OCI-LY3 (cell line): ENCODE data around the gene COG5.

ENCODE experiments used
- H2AFZ ChIP-seq: fragments of 200-600, 300-600 bp; shearing (Covaris generic); 2 replicates; pipeline ENCODE4 v1.6.0; 2014; ENCODE audit warnings: antibody characterized with exemption, low read depth, low read length
- H3K27ac ChIP-seq: fragments of 200-600, 300-600 bp; sonication (generic); 2 replicates; pipeline ENCODE4 v1.5.1; 2014; ENCODE audit warnings: mild to moderate bottlenecking, low read length, moderate library complexity, mixed read lengths
- H3K27me3 ChIP-seq: fragments of 200-600, 300-600 bp; sonication (generic); 2 replicates; pipeline ENCODE4 v1.6.1; 2014; ENCODE audit warnings: low read depth, low read length, mixed read lengths
- H3K36me3 ChIP-seq: fragments of 200-600, 300-600 bp; sonication (generic); replicated peaks from 2 replicates; pipeline ENCODE3; 2014; ENCODE audit warnings: low read depth, low read length, mixed read lengths
- H3K4me1 ChIP-seq: fragments of 300-600, 200-600 bp; sonication (generic); 2 replicates; pipeline ENCODE4 v1.6.1; 2014; ENCODE audit warnings: low read length, mixed read lengths
- H3K4me2 ChIP-seq: fragments of 200-600, 300-600 bp; sonication (generic); 2 replicates; pipeline ENCODE4 v1.6.1; 2014; ENCODE audit warnings: low read length, mixed read lengths
- H3K4me3 ChIP-seq: fragments of 300-600, 200-600 bp; sonication (generic); 2 replicates; pipeline ENCODE4 v1.5.1; 2014; ENCODE audit warnings: antibody characterized with exemption, mild to moderate bottlenecking, low read length, moderate library complexity
- H3K79me2 ChIP-seq: fragments of 300-600, 200-600 bp; shearing (Covaris generic); 2 replicates; pipeline ENCODE4 v1.6.1; 2014; ENCODE audit warnings: mild to moderate bottlenecking, low read length, mixed read lengths
- H3K9ac ChIP-seq: fragments of 300-600, 200-600 bp; shearing (Covaris generic); 2 replicates; pipeline ENCODE4 v1.6.0; 2014; ENCODE audit warnings: mild to moderate bottlenecking, low read length, moderate library complexity
- H3K9me3 ChIP-seq: fragments of 200-600, 300-600 bp; shearing (Covaris generic); 2 replicates; pipeline ENCODE4 v1.6.1; 2014; ENCODE audit warnings: low read length, mixed read lengths; ENCODE audit not compliant: insufficient read depth
- H4K20me1 ChIP-seq: fragments of 200-600, 300-600 bp; sonication (generic); 2 replicates; pipeline ENCODE4 v1.6.1; 2016; ENCODE audit warnings: low read length, mixed read lengths; ENCODE audit not compliant: insufficient read depth
- EZH2phosphoT487 ChIP-seq: fragments of 200-600 bp; shearing (Covaris generic); IDR thresholded peaks from 2 replicates; pipeline ENCODE4 v1.6.1; 2018; ENCODE audit warnings: antibody characterized with exemption, mixed run types, low read depth
- TF ChIP-seq, protein P1 (sequence below): fragments of 200-600, 300-600 bp; sonication (generic); IDR thresholded peaks from 2 replicates; pipeline ENCODE4 v1.5.1; 2014; ENCODE audit warnings: antibody characterized with exemption, low read length, low read depth

Gene COG5

DNA sequence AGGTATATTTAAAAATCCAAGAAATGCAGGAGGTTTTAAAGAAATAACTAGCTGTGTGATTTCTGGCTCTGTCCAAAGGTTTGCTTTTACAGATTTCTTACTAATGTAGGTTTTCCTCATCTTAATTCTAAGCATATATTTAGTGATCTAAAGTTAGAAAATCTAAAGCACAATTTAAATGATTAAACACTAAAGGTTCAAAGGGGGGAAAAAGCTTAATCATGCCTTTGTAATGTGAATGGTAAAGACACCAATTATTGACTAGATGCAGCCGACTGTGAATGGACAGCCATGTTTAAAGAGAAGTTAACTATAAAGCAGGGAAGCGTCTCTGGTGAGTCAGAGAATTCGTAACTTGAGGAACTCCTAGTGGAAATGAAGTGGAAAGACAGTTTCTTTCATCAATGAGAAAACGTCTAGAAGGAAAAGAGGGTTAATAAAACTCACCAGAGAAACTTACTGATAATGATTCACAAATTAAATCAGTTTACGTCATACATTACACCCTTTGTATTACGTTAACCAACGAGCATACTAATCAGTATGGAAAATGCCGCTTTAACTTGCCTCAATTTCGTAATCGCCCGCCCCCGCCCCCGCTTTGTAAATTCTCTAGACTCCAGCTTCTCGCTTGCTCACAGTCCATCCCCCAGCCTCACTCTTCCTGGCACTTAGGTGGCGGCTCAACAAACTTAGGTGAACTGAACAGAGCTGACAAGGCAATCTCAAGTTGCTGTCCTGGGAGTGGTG is 396.1 kb downstream of the COG5 start:
- peak overlapping the region; percentile 80 for H3K4me2 ChIP-seq
- no peaks in the 10 kb centered on the region for H3K9me3 ChIP-seq
- peak overlapping the region; percentile 86 for H3K4me3 ChIP-seq
- H2AFZ ChIP-seq, result peak overlapping the region; percentile 78
- peak overlapping the region; percentile 73 for H3K27ac ChIP-seq
- H4K20me1 ChIP-seq, result peaks cover 13% of the 10 kb centered on the region; the same call in 1 of the 2 replicates
- H3K36me3 ChIP-seq, result peaks cover 5% of the 10 kb centered on the region
- H3K4me1 ChIP-seq, result peaks cover 19% of the 10 kb centered on the region
- H3K9ac ChIP-seq, result peak overlapping the region; percentile 72
- no peaks in the 10 kb centered on the region for H3K27me3 ChIP-seq
- peaks cover 28% of the 10 kb centered on the region for H3K79me2 ChIP-seq
- TF ChIP-seq EZH2phosphoT487, result no peak
- TF ChIP-seq, protein P1, sequence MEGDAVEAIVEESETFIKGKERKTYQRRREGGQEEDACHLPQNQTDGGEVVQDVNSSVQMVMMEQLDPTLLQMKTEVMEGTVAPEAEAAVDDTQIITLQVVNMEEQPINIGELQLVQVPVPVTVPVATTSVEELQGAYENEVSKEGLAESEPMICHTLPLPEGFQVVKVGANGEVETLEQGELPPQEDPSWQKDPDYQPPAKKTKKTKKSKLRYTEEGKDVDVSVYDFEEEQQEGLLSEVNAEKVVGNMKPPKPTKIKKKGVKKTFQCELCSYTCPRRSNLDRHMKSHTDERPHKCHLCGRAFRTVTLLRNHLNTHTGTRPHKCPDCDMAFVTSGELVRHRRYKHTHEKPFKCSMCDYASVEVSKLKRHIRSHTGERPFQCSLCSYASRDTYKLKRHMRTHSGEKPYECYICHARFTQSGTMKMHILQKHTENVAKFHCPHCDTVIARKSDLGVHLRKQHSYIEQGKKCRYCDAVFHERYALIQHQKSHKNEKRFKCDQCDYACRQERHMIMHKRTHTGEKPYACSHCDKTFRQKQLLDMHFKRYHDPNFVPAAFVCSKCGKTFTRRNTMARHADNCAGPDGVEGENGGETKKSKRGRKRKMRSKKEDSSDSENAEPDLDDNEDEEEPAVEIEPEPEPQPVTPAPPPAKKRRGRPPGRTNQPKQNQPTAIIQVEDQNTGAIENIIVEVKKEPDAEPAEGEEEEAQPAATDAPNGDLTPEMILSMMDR, result peak; percentile 16; the same call in 1 of the 2 replicates

DNA sequence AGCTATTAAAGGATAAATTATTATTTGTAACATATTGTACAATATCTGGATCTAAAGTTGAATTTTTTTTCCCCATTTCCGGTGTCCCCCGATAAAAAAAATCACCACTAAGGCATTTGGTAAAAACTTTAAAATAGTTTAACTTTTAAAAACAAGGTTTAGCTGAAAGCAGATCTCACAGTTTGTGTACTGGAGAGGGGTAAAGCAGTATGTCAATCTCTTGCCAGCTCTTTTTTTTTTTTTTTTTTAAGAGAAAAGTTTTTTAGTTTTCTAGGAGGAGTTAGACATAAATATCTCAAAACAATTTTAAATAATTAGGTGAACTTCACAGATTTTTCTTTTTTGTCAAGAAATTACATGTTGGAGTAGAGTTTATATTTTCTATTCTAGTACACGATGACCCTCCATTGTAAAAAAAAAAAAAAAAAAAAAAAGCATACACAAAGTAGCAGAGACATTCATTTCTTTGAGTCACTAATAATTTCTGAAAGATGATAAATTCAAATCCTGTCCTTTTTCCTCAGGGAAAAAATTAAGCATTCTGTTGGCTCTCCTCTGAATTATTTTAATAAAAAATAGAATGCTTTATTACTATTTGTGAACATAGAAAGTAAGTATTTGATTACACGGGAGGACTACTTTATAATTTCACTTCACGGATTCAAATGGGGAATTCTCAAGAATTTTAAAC is 396.8 kb downstream of the COG5 start:
- peak overlapping the region; percentile 80 for H3K4me2 ChIP-seq
- H3K79me2 ChIP-seq, result peaks cover 20% of the 10 kb centered on the region
- H3K27ac ChIP-seq, result peak overlapping the region; percentile 73
- H4K20me1 ChIP-seq, result peaks cover 6% of the 10 kb centered on the region; the same call in 1 of the 2 replicates
- no peaks in the 10 kb centered on the region for H3K9me3 ChIP-seq
- TF ChIP-seq, protein P1, result no peak
- no peak for TF ChIP-seq EZH2phosphoT487
- peaks cover 5% of the 10 kb centered on the region for H3K36me3 ChIP-seq
- H2AFZ ChIP-seq, result peak overlapping the region; percentile 78
- H3K27me3 ChIP-seq, result no peaks in the 10 kb centered on the region
- peaks cover 11% of the 10 kb centered on the region for H3K4me1 ChIP-seq
- peak overlapping the region; percentile 86 for H3K4me3 ChIP-seq
- peak overlapping the region; percentile 72 for H3K9ac ChIP-seq

DNA sequence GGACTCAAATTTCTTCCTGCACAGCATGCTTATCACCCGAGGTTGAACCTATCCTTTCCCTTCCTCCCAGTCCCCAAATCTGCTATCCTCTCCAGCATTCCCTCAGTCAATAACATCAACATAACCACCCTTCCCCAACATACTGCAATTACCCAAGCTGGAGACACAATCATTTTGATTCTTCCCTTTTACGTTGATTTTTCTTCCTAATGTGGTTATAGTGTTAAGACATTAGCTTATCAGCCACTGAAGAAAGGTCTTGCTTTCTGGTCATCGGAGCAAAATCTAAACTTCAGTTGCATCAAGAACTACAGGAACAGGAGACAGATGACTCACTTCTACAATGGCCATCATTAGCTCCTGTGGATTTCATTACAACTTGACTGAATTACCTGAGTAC is 398.4 kb downstream of the COG5 start:
- Histone ChIP-seq H3K79me2 (peaks cover 7% of the 10 kb centered on the region), H3K4me2 (no peak overlapping the region), H4K20me1 (no peaks in the 10 kb centered on the region), H3K4me1 (0 out of 2 replicates have a peak, but pooled peaks cover 3% of the 10 kb centered on the region), H3K9me3 (no peaks in the 10 kb centered on the region), H2AFZ (no peak overlapping the region), H3K4me3 (no peak overlapping the region), H3K36me3 (no peaks in the 10 kb centered on the region), H3K27ac (no peak overlapping the region), H3K9ac (no peak overlapping the region), H3K27me3 (no peaks in the 10 kb centered on the region)
- TF ChIP-seq EZH2phosphoT487, result no peak
- TF ChIP-seq, protein P1, result no peak

DNA sequence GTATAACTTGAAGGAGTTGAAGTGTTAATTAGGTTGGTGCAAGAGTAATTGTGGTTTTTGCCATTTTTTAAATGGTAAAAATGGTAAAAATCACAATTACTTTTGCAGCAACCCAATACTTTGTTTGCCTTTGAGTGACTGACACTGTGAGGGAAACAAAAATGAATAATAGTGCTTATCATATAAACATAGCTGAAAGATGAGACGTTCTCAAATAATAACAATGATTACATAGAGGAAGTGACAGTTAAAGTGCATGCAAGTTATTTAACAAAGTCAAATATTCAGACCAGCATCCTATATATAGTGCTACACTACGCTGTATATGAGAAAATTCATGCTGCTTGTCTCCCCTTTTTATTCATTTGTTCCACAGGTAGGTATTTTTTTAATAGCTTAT is 399.6 kb downstream of the COG5 start:
- H3K79me2 ChIP-seq, result no peaks in the 10 kb centered on the region
- no peak overlapping the region for H3K4me3 ChIP-seq
- no peaks in the 10 kb centered on the region for H3K27me3 ChIP-seq
- H2AFZ ChIP-seq, result no peak overlapping the region
- H3K4me1 ChIP-seq, result 0 out of 2 replicates have a peak, but pooled peaks cover 3% of the 10 kb centered on the region
- H3K9me3 ChIP-seq, result no peaks in the 10 kb centered on the region
- H3K4me2 ChIP-seq, result no peak overlapping the region
- H3K27ac ChIP-seq, result no peak overlapping the region
- peaks cover 5% of the 10 kb centered on the region for H3K36me3 ChIP-seq
- no peak overlapping the region for H3K9ac ChIP-seq
- H4K20me1 ChIP-seq, result no peaks in the 10 kb centered on the region
- TF ChIP-seq, protein P1, result no peak
